GM12878 (cell line): ENCODE results near the gene MTHFD1. TPM values are rescaled to one million over a fixed set of nuclear protein-coding genes. Genes with fewer than 3 reads are reported as not detected.

Source experiments
- BHLHE40 ChIP-seq, 2 experiments: fragments of 450-650 bp in 1 of 2; IDR thresholded peaks; 2 replicates each; pipeline ENCODE4 v1.6.1; 2011 to 2017; ENCODE audit warnings: low read depth in 2 of 2, borderline replicate concordance in 1 of 2, improper control_type of control experiment in 1 of 2, low read length in 1 of 2, mild to moderate bottlenecking in 1 of 2
- CBX3 ChIP-seq: fragments of 200-600 bp; sonication (generic); IDR thresholded peaks from 2 replicates; pipeline ENCODE4 v1.6.1; 2016; ENCODE audit warnings: low read depth, borderline replicate concordance
- CEBPB ChIP-seq, 2 experiments: fragments of 150-350 bp in 1 of 2; IDR thresholded peaks; 2 replicates each; pipeline ENCODE4 v1.6.1; 2012 to 2014; ENCODE audit warnings: low read depth in 2 of 2, low read length in 2 of 2, borderline replicate concordance in 1 of 2, inconsistent platforms in 1 of 2
- CHD2 ChIP-seq: IDR thresholded peaks from 2 replicates; pipeline ENCODE4 v1.6.1; 2011; ENCODE audit warnings: low read depth, low read length, improper control_type of control experiment, borderline replicate concordance
- JUNB ChIP-seq: IDR thresholded peaks from 2 replicates; pipeline ENCODE4 v1.6.1; 2016; ENCODE audit warnings: antibody characterized with exemption, mild to moderate bottlenecking
- KAT2A ChIP-seq: conservative IDR thresholded peaks from 2 replicates; pipeline ENCODE4 v1.6.1; 2011; ENCODE audit warnings: low read depth, low read length; ENCODE audit not compliant: control insufficient read depth
- MEF2B ChIP-seq: fragments of 450-650 bp; IDR thresholded peaks from 2 replicates; pipeline ENCODE4 v1.6.1; 2018; ENCODE audit warnings: mild to moderate bottlenecking, moderate library complexity; ENCODE audit not compliant: partially characterized antibody, poor library complexity, severe bottlenecking
- NFXL1 ChIP-seq: fragments of 450-650 bp; IDR thresholded peaks from 2 replicates; pipeline ENCODE4 v1.6.1; 2017; ENCODE audit warnings: antibody characterized with exemption, mild to moderate bottlenecking, borderline replicate concordance
- NR2C2 ChIP-seq: IDR thresholded peaks from 2 replicates; pipeline ENCODE4 v1.6.1; 2011; ENCODE audit warnings: borderline replicate concordance, low read depth; ENCODE audit not compliant: control insufficient read depth, insufficient read length
- PML ChIP-seq: IDR thresholded peaks from 2 replicates; pipeline ENCODE4 v1.6.1; 2012; ENCODE audit warnings: low read length, inconsistent platforms
- POLR2AphosphoS2 ChIP-seq: IDR thresholded peaks from 2 replicates; pipeline ENCODE4 v1.6.1; 2011; ENCODE audit warnings: low read depth, mild to moderate bottlenecking, low read length, improper control_type of control experiment, moderate library complexity
- RFX5 ChIP-seq: IDR thresholded peaks from 2 replicates; pipeline ENCODE4 v1.6.1; 2011; ENCODE audit warnings: low read depth, low read length, improper control_type of control experiment
- SRF ChIP-seq, 2 experiments: IDR thresholded peaks; 2 replicates each; pipeline ENCODE4 v1.6.1; 2011; ENCODE audit warnings: low read depth in 2 of 2, low read length in 2 of 2, mild to moderate bottlenecking in 1 of 2, moderate library complexity in 1 of 2
- STAT1 ChIP-seq: fragments of 450-650 bp; conservative IDR thresholded peaks from 2 replicates; pipeline ENCODE4 v1.6.1; 2014; ENCODE audit warnings: antibody characterized with exemption, mild to moderate bottlenecking
- YY1 ChIP-seq: IDR thresholded peaks from 2 replicates; pipeline ENCODE4 v1.6.1; 2011; ENCODE audit warnings: low read depth, mild to moderate bottlenecking, low read length
- ZZZ3 ChIP-seq: IDR thresholded peaks from 2 replicates; pipeline ENCODE4 v1.6.1; 2011; ENCODE audit warnings: low read depth; ENCODE audit not compliant: control insufficient read depth, insufficient read length
- polyA plus RNA-seq, 11 experiments: library from polyadenylated mRNA; depleted of rRNA in 4 of 11; unstranded in 6 of 11; stranded (reverse) in 5 of 11; fragments of >200 nt; fragmentation: Nextera tagmentation in 4 of 11; fragmentation: Illumina TruSeq in 1 of 11; extraction: Ambion mirVana in 4 of 11; extraction: Trizol in 1 of 11; gene quantifications; 1 replicate in 1 of 11; 2 replicates in 10 of 11; pipeline versions ENCODE4 v1.2.1 to v1.2.3, GENCODE V29; 2011 to 2016; ENCODE audit warnings: inconsistent platforms in 2 of 11, missing spikeins in 2 of 11, low read depth in 1 of 11
- total RNA-seq, 4 experiments: library from RNA; depleted of rRNA in 3 of 4; stranded (reverse); fragments of >200 nt in 3 of 4; fragmentation: Illumina TruSeq in 1 of 4; extraction: Trizol in 1 of 4; gene quantifications; 2 replicates each; pipeline versions ENCODE4 v1.2.1 to v1.2.3, GENCODE V29; 2013 to 2021
- TF ChIP-seq, protein P1 (sequence below): fragments of 450-650 bp; IDR thresholded peaks from 2 replicates; pipeline ENCODE4 v1.6.1; 2017; ENCODE audit warnings: mild to moderate bottlenecking
- TF ChIP-seq, protein P2 (sequence below): fragments of 150-350 bp; IDR thresholded peaks from 2 replicates; pipeline ENCODE4 v1.6.1; 2016; ENCODE audit warnings: low read depth, low read length
- TF ChIP-seq, protein P3 (sequence below): fragments of 450-650 bp; formaldehyde crosslinking; IDR thresholded peaks from 2 replicates; pipeline ENCODE4 v1.5.0; 2022; ENCODE audit warnings: mild to moderate bottlenecking, missing genetic modification characterization

MTHFD1 gene
- total and polyA plus RNA-seq, 10 of the 15 experiments (the other 5 are each of a cell fraction or from before 2014, with no cell fraction given), result 99.3 to 310 (median 173) TPM

DNA sequence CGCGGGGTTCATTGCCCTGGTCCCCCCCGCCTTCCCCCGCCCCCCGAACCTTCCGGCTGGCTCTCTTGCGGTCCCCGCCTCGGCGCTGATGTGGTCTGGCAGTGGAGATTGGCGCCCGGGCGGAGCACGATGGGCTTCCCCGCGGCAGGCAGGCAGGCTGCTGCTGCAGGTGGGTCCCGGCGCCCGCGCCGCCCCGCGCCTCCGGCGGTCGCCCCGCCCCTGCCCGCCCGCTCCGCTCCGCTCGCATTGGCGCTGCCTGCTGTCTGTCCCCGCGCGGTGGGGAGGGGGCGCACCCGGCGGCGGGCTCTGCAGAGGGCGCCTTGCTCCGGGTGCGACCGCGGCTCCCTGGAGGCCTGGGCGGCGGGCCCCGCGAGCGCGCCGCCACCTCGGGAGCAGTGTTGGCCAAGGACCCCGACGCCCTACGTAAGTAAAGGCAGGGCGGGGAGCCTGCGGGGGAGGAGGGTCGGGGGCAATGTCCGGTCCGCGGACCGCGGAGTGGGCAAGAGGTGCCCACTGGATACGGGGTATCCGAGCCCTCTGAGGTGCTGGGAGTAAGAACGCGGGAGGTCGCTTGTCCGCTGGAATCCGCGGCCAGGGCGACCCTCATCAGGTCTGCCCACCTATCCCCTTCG lies 77.2 kb downstream of the MTHFD1 start, which contains the start of gene AKAP5 (continued):
- TF ChIP-seq, protein P1, sequence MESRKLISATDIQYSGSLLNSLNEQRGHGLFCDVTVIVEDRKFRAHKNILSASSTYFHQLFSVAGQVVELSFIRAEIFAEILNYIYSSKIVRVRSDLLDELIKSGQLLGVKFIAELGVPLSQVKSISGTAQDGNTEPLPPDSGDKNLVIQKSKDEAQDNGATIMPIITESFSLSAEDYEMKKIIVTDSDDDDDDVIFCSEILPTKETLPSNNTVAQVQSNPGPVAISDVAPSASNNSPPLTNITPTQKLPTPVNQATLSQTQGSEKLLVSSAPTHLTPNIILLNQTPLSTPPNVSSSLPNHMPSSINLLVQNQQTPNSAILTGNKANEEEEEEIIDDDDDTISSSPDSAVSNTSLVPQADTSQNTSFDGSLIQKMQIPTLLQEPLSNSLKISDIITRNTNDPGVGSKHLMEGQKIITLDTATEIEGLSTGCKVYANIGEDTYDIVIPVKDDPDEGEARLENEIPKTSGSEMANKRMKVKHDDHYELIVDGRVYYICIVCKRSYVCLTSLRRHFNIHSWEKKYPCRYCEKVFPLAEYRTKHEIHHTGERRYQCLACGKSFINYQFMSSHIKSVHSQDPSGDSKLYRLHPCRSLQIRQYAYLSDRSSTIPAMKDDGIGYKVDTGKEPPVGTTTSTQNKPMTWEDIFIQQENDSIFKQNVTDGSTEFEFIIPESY, result no peak
- TF ChIP-seq, protein P2, sequence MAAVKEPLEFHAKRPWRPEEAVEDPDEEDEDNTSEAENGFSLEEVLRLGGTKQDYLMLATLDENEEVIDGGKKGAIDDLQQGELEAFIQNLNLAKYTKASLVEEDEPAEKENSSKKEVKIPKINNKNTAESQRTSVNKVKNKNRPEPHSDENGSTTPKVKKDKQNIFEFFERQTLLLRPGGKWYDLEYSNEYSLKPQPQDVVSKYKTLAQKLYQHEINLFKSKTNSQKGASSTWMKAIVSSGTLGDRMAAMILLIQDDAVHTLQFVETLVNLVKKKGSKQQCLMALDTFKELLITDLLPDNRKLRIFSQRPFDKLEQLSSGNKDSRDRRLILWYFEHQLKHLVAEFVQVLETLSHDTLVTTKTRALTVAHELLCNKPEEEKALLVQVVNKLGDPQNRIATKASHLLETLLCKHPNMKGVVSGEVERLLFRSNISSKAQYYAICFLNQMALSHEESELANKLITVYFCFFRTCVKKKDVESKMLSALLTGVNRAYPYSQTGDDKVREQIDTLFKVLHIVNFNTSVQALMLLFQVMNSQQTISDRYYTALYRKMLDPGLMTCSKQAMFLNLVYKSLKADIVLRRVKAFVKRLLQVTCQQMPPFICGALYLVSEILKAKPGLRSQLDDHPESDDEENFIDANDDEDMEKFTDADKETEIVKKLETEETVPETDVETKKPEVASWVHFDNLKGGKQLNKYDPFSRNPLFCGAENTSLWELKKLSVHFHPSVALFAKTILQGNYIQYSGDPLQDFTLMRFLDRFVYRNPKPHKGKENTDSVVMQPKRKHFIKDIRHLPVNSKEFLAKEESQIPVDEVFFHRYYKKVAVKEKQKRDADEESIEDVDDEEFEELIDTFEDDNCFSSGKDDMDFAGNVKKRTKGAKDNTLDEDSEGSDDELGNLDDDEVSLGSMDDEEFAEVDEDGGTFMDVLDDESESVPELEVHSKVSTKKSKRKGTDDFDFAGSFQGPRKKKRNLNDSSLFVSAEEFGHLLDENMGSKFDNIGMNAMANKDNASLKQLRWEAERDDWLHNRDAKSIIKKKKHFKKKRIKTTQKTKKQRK, result no peak
- TF ChIP-seq JUNB (no peak), YY1 (no peak), SRF (IDR thresholded peaks at IDR 0.05; ENCODE audit: low read depth in 2 of 2, low read length in 2 of 2) (no peak), NR2C2 (no peak), ZZZ3 (no peak), KAT2A (no peak), MEF2B (no peak), BHLHE40 (IDR thresholded peaks at IDR 0.05; ENCODE audit: borderline replicate concordance in 1 of 2, low read depth in 2 of 2, low read length in 1 of 2) (peak in 1 of 2 experiments; percentile 59; a peak in 2 of 4 replicates), NFXL1 (no peak), RFX5 (no peak), CHD2 (no peak), STAT1 (no peak), PML (no peak), CBX3 (no peak), POLR2AphosphoS2 (0 out of 2 replicates have a peak, but pooled peaks have one; percentile 56), CEBPB (IDR thresholded peaks at IDR 0.05; ENCODE audit: borderline replicate concordance in 1 of 2, low read depth in 2 of 2, low read length in 2 of 2) (no peak)
- TF ChIP-seq, protein P3, sequence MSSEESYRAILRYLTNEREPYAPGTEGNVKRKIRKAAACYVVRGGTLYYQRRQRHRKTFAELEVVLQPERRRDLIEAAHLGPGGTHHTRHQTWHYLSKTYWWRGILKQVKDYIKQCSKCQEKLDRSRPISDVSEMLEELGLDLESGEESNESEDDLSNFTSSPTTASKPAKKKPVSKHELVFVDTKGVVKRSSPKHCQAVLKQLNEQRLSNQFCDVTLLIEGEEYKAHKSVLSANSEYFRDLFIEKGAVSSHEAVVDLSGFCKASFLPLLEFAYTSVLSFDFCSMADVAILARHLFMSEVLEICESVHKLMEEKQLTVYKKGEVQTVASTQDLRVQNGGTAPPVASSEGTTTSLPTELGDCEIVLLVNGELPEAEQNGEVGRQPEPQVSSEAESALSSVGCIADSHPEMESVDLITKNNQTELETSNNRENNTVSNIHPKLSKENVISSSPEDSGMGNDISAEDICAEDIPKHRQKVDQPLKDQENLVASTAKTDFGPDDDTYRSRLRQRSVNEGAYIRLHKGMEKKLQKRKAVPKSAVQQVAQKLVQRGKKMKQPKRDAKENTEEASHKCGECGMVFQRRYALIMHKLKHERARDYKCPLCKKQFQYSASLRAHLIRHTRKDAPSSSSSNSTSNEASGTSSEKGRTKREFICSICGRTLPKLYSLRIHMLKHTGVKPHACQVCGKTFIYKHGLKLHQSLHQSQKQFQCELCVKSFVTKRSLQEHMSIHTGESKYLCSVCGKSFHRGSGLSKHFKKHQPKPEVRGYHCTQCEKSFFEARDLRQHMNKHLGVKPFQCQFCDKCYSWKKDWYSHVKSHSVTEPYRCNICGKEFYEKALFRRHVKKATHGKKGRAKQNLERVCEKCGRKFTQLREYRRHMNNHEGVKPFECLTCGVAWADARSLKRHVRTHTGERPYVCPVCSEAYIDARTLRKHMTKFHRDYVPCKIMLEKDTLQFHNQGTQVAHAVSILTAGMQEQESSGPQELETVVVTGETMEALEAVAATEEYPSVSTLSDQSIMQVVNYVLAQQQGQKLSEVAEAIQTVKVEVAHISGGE (CRISPR knock-in tag), result no peak
